H9 (cell line): ENCODE data around the gene MASTL. TPM values are rescaled to one million over a fixed set of nuclear protein-coding genes. Genes with fewer than 3 reads are reported as not detected.
A peak's percentile ranks its signal among the peaks of the same experiment; 100 is the strongest.

Experiments
- DNase-seq: peaks from one replicate; pipeline ENCODE4 v3.0.0-alpha.2; 2017
- H2AFZ ChIP-seq: one replicate; pipeline ENCODE4 v1.6.1; 2013; ENCODE audit warnings: mild to moderate bottlenecking, low read length, control low read depth, moderate library complexity
- H2AK5ac ChIP-seq: 2 replicates; pipeline ENCODE4 v1.6.1; 2013; ENCODE audit warnings: low read length, control low read depth, mixed read lengths; ENCODE audit not compliant: insufficient read length
- H2BK120ac ChIP-seq: one replicate; pipeline ENCODE4 v1.6.1; 2013; ENCODE audit warnings: low read depth, mild to moderate bottlenecking, low read length, control low read depth, inconsistent platforms; ENCODE audit not compliant: poor library complexity, severe bottlenecking
- H2BK12ac ChIP-seq: 2 replicates; pipeline ENCODE4 v1.6.1; 2013; ENCODE audit warnings: low read length, control low read depth, mixed read lengths, low read depth; ENCODE audit not compliant: insufficient read length
- H2BK15ac ChIP-seq: 2 replicates; pipeline ENCODE4 v1.6.1; 2013; ENCODE audit warnings: low read depth, low read length, control low read depth
- H2BK20ac ChIP-seq: one replicate; pipeline ENCODE4 v1.6.1; 2013; ENCODE audit warnings: low read depth, mild to moderate bottlenecking, low read length, control low read depth, inconsistent platforms; ENCODE audit not compliant: poor library complexity, severe bottlenecking
- H2BK5ac ChIP-seq: 2 replicates; pipeline ENCODE4 v1.6.1; 2013; ENCODE audit warnings: low read length, control low read depth, mixed read lengths; ENCODE audit not compliant: insufficient read length
- H3K14ac ChIP-seq: 2 replicates; pipeline ENCODE4 v1.6.1; 2013; ENCODE audit warnings: low read length, control low read depth; ENCODE audit not compliant: insufficient read depth
- H3K18ac ChIP-seq: 2 replicates; pipeline ENCODE4 v1.6.1; 2013; ENCODE audit warnings: low read depth, mild to moderate bottlenecking, mixed read lengths, low read length, control low read depth; ENCODE audit not compliant: insufficient read length
- H3K23ac ChIP-seq: 2 replicates; pipeline ENCODE4 v1.6.1; 2013; ENCODE audit warnings: low read length, control low read depth, mixed read lengths, low read depth; ENCODE audit not compliant: insufficient read length
- H3K23me2 ChIP-seq: 2 replicates; pipeline ENCODE4 v1.6.1; 2013; ENCODE audit warnings: low read depth, mild to moderate bottlenecking, mixed read lengths, low read length, control low read depth; ENCODE audit not compliant: insufficient read length, poor library complexity, severe bottlenecking
- H3K27ac ChIP-seq: 2 replicates; pipeline ENCODE4 v1.5.1; 2013; ENCODE audit warnings: low read length, control low read depth, mixed read lengths, low read depth; ENCODE audit not compliant: insufficient read length
- H3K27me3 ChIP-seq: 2 replicates; pipeline ENCODE4 v1.6.1; 2013; ENCODE audit warnings: low read length, control low read depth, inconsistent platforms; ENCODE audit not compliant: insufficient read depth
- H3K4ac ChIP-seq: 2 replicates; pipeline ENCODE4 v1.6.1; 2013; ENCODE audit warnings: low read depth, mild to moderate bottlenecking, control low read depth, inconsistent platforms, low read length, moderate library complexity
- H3K4me1 ChIP-seq: 2 replicates; pipeline ENCODE4 v1.6.1; 2013; ENCODE audit warnings: low read length, control low read depth, inconsistent platforms; ENCODE audit not compliant: insufficient read depth
- H3K4me2 ChIP-seq: 2 replicates; pipeline ENCODE4 v1.6.1; 2013; ENCODE audit warnings: low read length, control low read depth, mixed read lengths; ENCODE audit not compliant: insufficient read length, insufficient read depth
- H3K56ac ChIP-seq: 2 replicates; pipeline ENCODE4 v1.6.1; 2013; ENCODE audit warnings: low read depth, mild to moderate bottlenecking, mixed read lengths, low read length, control low read depth; ENCODE audit not compliant: insufficient read length
- H3K79me1 ChIP-seq: 2 replicates; pipeline ENCODE4 v1.6.1; 2013; ENCODE audit warnings: low read depth, mild to moderate bottlenecking, moderate library complexity, low read length, control low read depth, inconsistent platforms; ENCODE audit not compliant: insufficient read depth, poor library complexity, severe bottlenecking
- H3K79me2 ChIP-seq: 2 replicates; pipeline ENCODE4 v1.6.1; 2013; ENCODE audit warnings: low read length, control low read depth, inconsistent platforms; ENCODE audit not compliant: insufficient read depth
- H3K9ac ChIP-seq: 2 replicates; pipeline ENCODE4 v1.6.1; 2013; ENCODE audit warnings: low read length, control low read depth, mixed read lengths; ENCODE audit not compliant: insufficient read length; ENCODE audit errors: extremely low read depth
- H3K9me3 ChIP-seq: one replicate; pipeline ENCODE4 v1.6.1; 2013; ENCODE audit warnings: low read depth, low read length, inconsistent platforms; ENCODE audit not compliant: control insufficient read depth
- H3T11ph ChIP-seq: one replicate; pipeline ENCODE4 v1.6.1; 2013; ENCODE audit warnings: mild to moderate bottlenecking, low read length, control low read depth, inconsistent platforms
- H4K20me1 ChIP-seq: one replicate; pipeline ENCODE4 v1.6.1; 2013; ENCODE audit not compliant: control insufficient read depth, insufficient read length, insufficient read depth
- H4K5ac ChIP-seq: 2 replicates; pipeline ENCODE4 v1.6.1; 2013; ENCODE audit warnings: low read depth, mild to moderate bottlenecking, mixed read lengths, low read length, control low read depth; ENCODE audit not compliant: insufficient read length
- H4K8ac ChIP-seq: replicated peaks from 2 replicates; pipeline ENCODE4 v1.6.1; 2013; ENCODE audit warnings: low read length, control low read depth, mixed read lengths, low read depth; ENCODE audit not compliant: insufficient read length
- H4K91ac ChIP-seq: 2 replicates; pipeline ENCODE4 v1.6.1; 2013; ENCODE audit warnings: low read depth, mild to moderate bottlenecking, moderate library complexity, mixed read lengths, low read length, control low read depth; ENCODE audit not compliant: insufficient read length
- H3K27ac Mint-ChIP-seq, 3 experiments: 2 replicates in 2 of 3; 3 replicates in 1 of 3; pipeline ENCODE4 v1.8.0; 2020 to 2021; ENCODE audit warnings: mixed read lengths in 3 of 3, mild to moderate bottlenecking in 1 of 3, moderate library complexity in 1 of 3
- H3K27me3 Mint-ChIP-seq: 2 replicates; pipeline ENCODE4 v1.8.0; 2021; ENCODE audit warnings: low read depth, mild to moderate bottlenecking, moderate library complexity, mixed read lengths
- H3K36me3 Mint-ChIP-seq, 3 experiments: 2 replicates in 2 of 3; 3 replicates in 1 of 3; pipeline ENCODE4 v1.8.0; 2020 to 2021; ENCODE audit warnings: low read depth in 3 of 3, mixed read lengths in 3 of 3; ENCODE audit not compliant: insufficient read depth in 1 of 3
- H3K4me1 Mint-ChIP-seq, 2 experiments: 2 replicates each; pipeline ENCODE4 v1.8.0; 2020; ENCODE audit warnings: mixed read lengths in 2 of 2
- H3K4me3 Mint-ChIP-seq, 2 experiments: 2 replicates in 1 of 2; 3 replicates in 1 of 2; pipeline ENCODE4 v1.8.0; 2020 to 2021; ENCODE audit warnings: mild to moderate bottlenecking in 2 of 2, mixed read lengths in 2 of 2, moderate library complexity in 1 of 2
- H3K9me3 Mint-ChIP-seq, 2 experiments: 2 replicates in 1 of 2; 3 replicates in 1 of 2; pipeline ENCODE4 v1.8.0; 2020; ENCODE audit warnings: mild to moderate bottlenecking in 2 of 2, mixed read lengths in 2 of 2, moderate library complexity in 1 of 2
- total RNA-seq: library from RNA; stranded (reverse); gene quantifications from 2 replicates; pipeline ENCODE4 v1.2.1, GENCODE V29; 2021
- TF ChIP-seq, protein P1 (sequence below): fragments of 200-600 bp; sonication (generic); conservative IDR thresholded peaks from 3 replicates; pipeline ENCODE4 v1.8.0; 2021; ENCODE audit warnings: antibody characterized with exemption, mild to moderate bottlenecking

Gene MASTL
- total RNA-seq, 1 experiment from 2014 or later: 35.0 TPM

DNA sequence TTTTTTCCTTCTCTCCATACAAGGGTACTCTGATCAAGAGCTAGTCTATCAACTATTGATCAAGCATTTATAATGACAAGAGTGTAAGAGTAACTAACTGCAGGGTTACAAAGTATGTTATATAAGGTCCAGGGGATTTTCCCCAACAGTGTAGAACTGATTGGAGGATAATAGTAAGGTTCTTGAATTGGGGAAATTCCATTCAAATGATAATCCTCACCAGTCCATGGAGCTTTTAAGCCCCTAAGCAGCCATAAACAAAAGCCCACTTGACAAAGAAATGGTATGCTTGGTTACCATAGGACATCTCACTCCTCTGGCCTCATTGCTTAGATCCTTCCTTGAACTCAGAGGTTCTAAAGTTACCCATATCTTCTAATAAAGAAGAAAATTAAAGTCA, 9.2 kb upstream of the MASTL start:
- peaks cover 3% of the 10 kb centered on the region for H3K79me1 ChIP-seq
- H3K9me3 Mint-ChIP-seq: no peaks in the 10 kb centered on the region
- no peaks in the 10 kb centered on the region for H3K4me1 ChIP-seq
- H3K9ac ChIP-seq: no peak overlapping the region
- H3K27ac Mint-ChIP-seq: peak overlapping the region in 2 of 3 experiments; percentile 89 to 91; a peak in 4 of 7 replicates
- no peak overlapping the region for H2BK5ac ChIP-seq
- H4K91ac ChIP-seq: no peak overlapping the region
- no peak overlapping the region for H3K23ac ChIP-seq
- H3K23me2 ChIP-seq: no peaks in the 10 kb centered on the region
- H2BK15ac ChIP-seq: no peak overlapping the region
- no peak overlapping the region for H2BK12ac ChIP-seq
- no peak overlapping the region for H4K5ac ChIP-seq
- no peak overlapping the region for H3K18ac ChIP-seq
- TF ChIP-seq, protein P1, sequence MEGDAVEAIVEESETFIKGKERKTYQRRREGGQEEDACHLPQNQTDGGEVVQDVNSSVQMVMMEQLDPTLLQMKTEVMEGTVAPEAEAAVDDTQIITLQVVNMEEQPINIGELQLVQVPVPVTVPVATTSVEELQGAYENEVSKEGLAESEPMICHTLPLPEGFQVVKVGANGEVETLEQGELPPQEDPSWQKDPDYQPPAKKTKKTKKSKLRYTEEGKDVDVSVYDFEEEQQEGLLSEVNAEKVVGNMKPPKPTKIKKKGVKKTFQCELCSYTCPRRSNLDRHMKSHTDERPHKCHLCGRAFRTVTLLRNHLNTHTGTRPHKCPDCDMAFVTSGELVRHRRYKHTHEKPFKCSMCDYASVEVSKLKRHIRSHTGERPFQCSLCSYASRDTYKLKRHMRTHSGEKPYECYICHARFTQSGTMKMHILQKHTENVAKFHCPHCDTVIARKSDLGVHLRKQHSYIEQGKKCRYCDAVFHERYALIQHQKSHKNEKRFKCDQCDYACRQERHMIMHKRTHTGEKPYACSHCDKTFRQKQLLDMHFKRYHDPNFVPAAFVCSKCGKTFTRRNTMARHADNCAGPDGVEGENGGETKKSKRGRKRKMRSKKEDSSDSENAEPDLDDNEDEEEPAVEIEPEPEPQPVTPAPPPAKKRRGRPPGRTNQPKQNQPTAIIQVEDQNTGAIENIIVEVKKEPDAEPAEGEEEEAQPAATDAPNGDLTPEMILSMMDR: no peak
- H3K56ac ChIP-seq: no peak overlapping the region
- H3K9me3 ChIP-seq: no peaks in the 10 kb centered on the region
- peaks cover 2% of the 10 kb centered on the region for H4K20me1 ChIP-seq
- H2BK20ac ChIP-seq: no peak overlapping the region
- H3T11ph ChIP-seq: no peak overlapping the region
- DNase-seq: no peak
- no peak overlapping the region for H3K4ac ChIP-seq
- H3K4me3 Mint-ChIP-seq: no peak overlapping the region
- no peak overlapping the region for H4K8ac ChIP-seq
- no peaks in the 10 kb centered on the region for H3K27me3 Mint-ChIP-seq
- no peak overlapping the region for H2BK120ac ChIP-seq
- H3K79me2 ChIP-seq: peaks cover 16% of the 10 kb centered on the region; the same call in 1 of the 2 replicates
- no peak overlapping the region for H3K14ac ChIP-seq
- peaks cover 40 to 74% (median 72%) of the 10 kb centered on the region in 3 experiments; a peak in 6 of 7 replicates for H3K36me3 Mint-ChIP-seq
- H3K27ac ChIP-seq: no peak overlapping the region
- no peaks in the 10 kb centered on the region for H3K27me3 ChIP-seq
- H3K4me2 ChIP-seq: no peak overlapping the region
- H3K4me1 Mint-ChIP-seq: peaks cover 23% of the 10 kb centered on the region in 2 experiments
- H2AK5ac ChIP-seq: no peak overlapping the region
- H2AFZ ChIP-seq: no peak overlapping the region
